HG03135 (cell line): ENCODE results near the gene HYPK.
"Not testable (repeated sequence)": the region's sequence is repeated elsewhere in the genome, so short reads cannot be mapped to it uniquely, and the experiment has no call there.

Source experiments
- ATAC-seq: cut with Tn5 transposase; IDR thresholded peaks from one replicate; pipeline ENCODE4 v1.9.1; 2021; ENCODE audit warnings: mild to moderate bottlenecking, moderate library complexity; ENCODE audit not compliant: unreplicated experiment

The HYPK gene

GRCh38 chr15:43832485-43832884, 32.1 kb downstream of the HYPK start:
- not testable (repeated sequence) for ATAC-seq

GRCh38 chr15:43845421-43845820, 45.0 kb downstream of the HYPK start:
- ATAC-seq = no peak

GRCh38 chr15:43851251-43851650, 50.9 kb downstream of the HYPK start:
- no peak for ATAC-seq

GRCh38 chr15:43852607-43853006, 52.2 kb downstream of the HYPK start:
- ATAC-seq = no peak
